ENCODE measurements around the gene ERICH3. TPM values are rescaled to one million over a fixed set of nuclear protein-coding genes. Genes with fewer than 3 reads are reported as not detected.

The ERICH3 gene
- total RNA-seq, 2 experiments from 2014 or later, result not detected

DNA sequence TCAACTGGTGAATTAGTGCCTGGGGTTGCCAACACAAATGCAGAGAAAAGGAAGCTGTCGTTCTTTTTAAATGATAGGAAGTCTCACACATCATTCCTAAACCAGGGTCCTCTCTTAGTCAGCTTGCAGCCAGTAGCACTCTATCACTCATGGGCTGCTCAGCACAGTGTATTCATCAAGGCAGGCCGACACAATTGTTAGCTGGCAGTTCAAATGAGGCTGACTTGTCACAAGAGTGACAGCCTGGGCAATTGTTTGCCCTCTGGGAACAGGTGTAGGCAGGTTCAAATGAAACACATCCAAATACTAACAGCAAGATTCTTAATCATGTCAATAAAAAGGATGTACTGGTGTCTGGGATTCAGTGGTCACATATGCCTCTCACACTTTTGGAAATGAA, 76.9 kb downstream of the ERICH3 start:
- Mint-ChIP-seq H3K27me3 (peaks cover 5% of the 10 kb centered on the region), H3K4me3 (no peak overlapping the region), H3K4me1 (ENCODE audit: low read depth) (no peaks in the 10 kb centered on the region), H3K9me3 (no peaks in the 10 kb centered on the region), H3K27ac (no peak overlapping the region), H3K36me3 (ENCODE audit: low read depth) (no peaks in the 10 kb centered on the region)
- ATAC-seq (ENCODE audit: poor library complexity) (no peak), DNase-seq (no peak)
- H3K27ac ChIP-seq (ENCODE audit: low read depth in 1 of 2, low read length in 2 of 2), result no peak overlapping the region
- H3K9me3 ChIP-seq (ENCODE audit: control insufficient read depth in 1 of 2, insufficient read depth in 1 of 2, low read length in 2 of 2), result no peaks in the 10 kb centered on the region
- H3K36me3 ChIP-seq (ENCODE audit: insufficient read depth, low read length), result no peaks in the 10 kb centered on the region
- intact Hi-C loops (cut with DNase I, micrococcal nuclease), result no loop called here
- no peak overlapping the region for H3K4me3 ChIP-seq (ENCODE audit: low read length)
- ChIA-PET POLR2A (no interaction called here), CTCF (no interaction called here)
- H3K4me1 ChIP-seq (ENCODE audit: insufficient read depth, low read length), result no peaks in the 10 kb centered on the region
- TF ChIP-seq CTCF (IDR thresholded peaks at IDR 0.05), result no peak
- H3K27me3 ChIP-seq (ENCODE audit: control insufficient read depth in 1 of 2, insufficient read depth in 2 of 2, low read length in 2 of 2), result no peaks in the 10 kb centered on the region

- ATAC-seq (ENCODE audit: poor library complexity), result no peak
- TF ChIP-seq CTCF (IDR thresholded peaks at IDR 0.05), result no peak
- intact Hi-C loops (cut with DNase I, micrococcal nuclease), result no loop called here
- no peak overlapping the region for H3K27ac Mint-ChIP-seq
- no peak overlapping the region for H3K4me3 ChIP-seq (ENCODE audit: low read length)
- ChIA-PET POLR2A (no interaction called here), CTCF (no interaction called here)
- no peak overlapping the region for H3K27ac ChIP-seq (ENCODE audit: low read depth in 1 of 2, low read length in 2 of 2)
- DNase-seq, result no peak
- no peaks in the 10 kb centered on the region for H3K9me3 Mint-ChIP-seq
- no peak overlapping the region for H3K4me3 Mint-ChIP-seq
- no peaks in the 10 kb centered on the region for H3K9me3 ChIP-seq (ENCODE audit: control insufficient read depth in 1 of 2, insufficient read depth in 1 of 2, low read length in 2 of 2)
- no peaks in the 10 kb centered on the region for H3K4me1 ChIP-seq (ENCODE audit: insufficient read depth, low read length)
- no peaks in the 10 kb centered on the region for H3K4me1 Mint-ChIP-seq (ENCODE audit: low read depth)
- H3K27me3 ChIP-seq (ENCODE audit: control insufficient read depth in 1 of 2, insufficient read depth in 2 of 2, low read length in 2 of 2), result no peaks in the 10 kb centered on the region
- H3K36me3 Mint-ChIP-seq (ENCODE audit: low read depth), result no peaks in the 10 kb centered on the region
- H3K27me3 Mint-ChIP-seq, result no peaks in the 10 kb centered on the region
- no peaks in the 10 kb centered on the region for H3K36me3 ChIP-seq (ENCODE audit: insufficient read depth, low read length)
Observed at GRCh38 chr1:74593887-74594866, 79.4 kb downstream of the ERICH3 start.

DNA sequence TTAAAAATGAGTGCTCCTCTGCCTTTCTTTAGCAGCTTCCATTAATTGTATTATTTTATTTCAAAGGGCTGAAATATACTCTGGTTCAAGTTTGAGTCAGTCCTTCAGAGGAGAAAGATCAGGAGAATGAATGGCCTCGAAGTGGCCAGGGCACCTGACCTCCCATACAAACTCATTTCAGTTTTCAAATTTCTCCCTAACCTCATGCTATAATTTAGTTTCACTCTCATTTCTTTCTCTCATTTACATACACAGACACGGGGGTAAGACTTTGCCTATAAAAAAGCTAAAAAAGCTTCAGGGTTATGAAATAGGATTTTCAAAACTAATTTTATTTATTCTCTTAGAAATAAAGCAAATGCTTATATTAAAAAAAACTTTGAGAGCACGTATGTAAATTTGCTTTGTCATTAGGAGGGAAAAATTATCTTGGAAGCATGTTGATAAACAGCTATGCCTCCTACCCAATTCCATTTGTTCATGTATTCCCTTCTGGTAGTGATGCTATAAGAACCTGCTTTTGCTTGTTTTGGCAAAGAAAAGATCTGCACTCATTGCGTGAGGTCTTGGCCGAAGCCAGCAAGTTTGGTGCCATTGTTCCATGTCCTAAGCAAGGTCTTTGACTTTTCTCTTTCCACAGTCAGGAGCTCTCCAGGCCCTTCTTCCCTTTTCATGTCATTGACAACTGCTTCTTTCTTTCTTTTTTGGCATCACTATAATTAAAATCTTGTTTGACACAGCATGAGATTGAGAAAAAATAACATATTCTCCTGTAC, 80.8 kb downstream of the ERICH3 start:
- no peaks in the 10 kb centered on the region for H3K9me3 ChIP-seq (ENCODE audit: control insufficient read depth in 1 of 2, insufficient read depth in 1 of 2, low read length in 2 of 2)
- no peaks in the 10 kb centered on the region for H3K4me1 ChIP-seq (ENCODE audit: insufficient read depth, low read length)
- TF ChIP-seq CTCF (IDR thresholded peaks at IDR 0.05), result no peak
- H3K4me3 ChIP-seq (ENCODE audit: low read length), result no peak overlapping the region
- no peak for DNase-seq
- Mint-ChIP-seq H3K4me3 (no peak overlapping the region), H3K27me3 (no peaks in the 10 kb centered on the region), H3K27ac (no peak overlapping the region), H3K36me3 (ENCODE audit: low read depth) (no peaks in the 10 kb centered on the region), H3K4me1 (ENCODE audit: low read depth) (no peaks in the 10 kb centered on the region), H3K9me3 (no peaks in the 10 kb centered on the region)
- POLR2A ChIA-PET, result no interaction called here
- no peaks in the 10 kb centered on the region for H3K27me3 ChIP-seq (ENCODE audit: control insufficient read depth in 1 of 2, insufficient read depth in 2 of 2, low read length in 2 of 2)
- no peak overlapping the region for H3K27ac ChIP-seq (ENCODE audit: low read depth in 1 of 2, low read length in 2 of 2)
- H3K36me3 ChIP-seq (ENCODE audit: insufficient read depth, low read length), result no peaks in the 10 kb centered on the region
- ATAC-seq (ENCODE audit: poor library complexity), result no peak
- intact Hi-C loops (cut with DNase I, micrococcal nuclease), result no loop called here
- CTCF ChIA-PET, result no interaction called here

Measured in CD4-positive, alpha-beta T cell (primary cell).